GM23248 (cell line): Measurements from ENCODE around the gene HFM1. TPM values are rescaled to one million over a fixed set of nuclear protein-coding genes. Genes with fewer than 3 reads are reported as not detected.

Experiments used
- DNase-seq: peaks from one replicate; pipeline ENCODE4 v3.0.0-alpha.2; 2015
- H2AFZ ChIP-seq: fragments of 200-600 bp; sonication (generic); 2 replicates; pipeline ENCODE4 v1.6.1; 2016; ENCODE audit warnings: antibody characterized with exemption
- H3F3A ChIP-seq: fragments of 200-600 bp; sonication (generic); 2 replicates; pipeline ENCODE4 v1.6.1; 2016; ENCODE audit warnings: mild to moderate bottlenecking, antibody characterized with exemption, mixed run types; ENCODE audit not compliant: insufficient read depth
- H3K27ac ChIP-seq: fragments of 200-600 bp; sonication (generic); 2 replicates; pipeline ENCODE4 v1.5.1; 2016; ENCODE audit warnings: mild to moderate bottlenecking
- H3K27me3 ChIP-seq: fragments of 200-600 bp; sonication (generic); replicated peaks from 2 replicates; pipeline ENCODE4 v1.6.1; 2016; ENCODE audit warnings: mild to moderate bottlenecking; ENCODE audit not compliant: insufficient read depth
- H3K36me3 ChIP-seq: fragments of 200-600 bp; sonication (generic); 2 replicates; pipeline ENCODE4 v1.6.1; 2016; ENCODE audit warnings: low read depth, mild to moderate bottlenecking
- H3K4me1 ChIP-seq: fragments of 200-600 bp; sonication (generic); 2 replicates; pipeline ENCODE4 v1.6.1; 2016; ENCODE audit warnings: mild to moderate bottlenecking; ENCODE audit not compliant: insufficient read depth
- H3K4me2 ChIP-seq: fragments of 200-600 bp; sonication (generic); one replicate; pipeline ENCODE4 v1.6.1; 2016; ENCODE audit warnings: mild to moderate bottlenecking; ENCODE audit not compliant: unreplicated experiment
- H3K4me3 ChIP-seq: fragments of 200-600 bp; sonication (generic); 2 replicates; pipeline ENCODE4 v1.5.1; 2016; ENCODE audit warnings: mild to moderate bottlenecking
- H3K79me2 ChIP-seq: fragments of 200-600 bp; sonication (generic); 2 replicates; pipeline ENCODE4 v1.6.1; 2016; ENCODE audit warnings: mild to moderate bottlenecking; ENCODE audit not compliant: insufficient read depth
- H3K9ac ChIP-seq: fragments of 200-600 bp; sonication (generic); 2 replicates; pipeline ENCODE4 v1.6.1; 2016; ENCODE audit warnings: mild to moderate bottlenecking
- H3K9me2 ChIP-seq: fragments of 200-600 bp; sonication (generic); 2 replicates; pipeline ENCODE4 v1.6.1; 2016; ENCODE audit warnings: mixed run types, mild to moderate bottlenecking, moderate library complexity; ENCODE audit not compliant: insufficient read depth
- H3K9me3 ChIP-seq: fragments of 200-600 bp; sonication (generic); one replicate; pipeline ENCODE4 v1.6.1; 2017; ENCODE audit warnings: low read depth
- H4K20me1 ChIP-seq: fragments of 200-600 bp; sonication (generic); 2 replicates; pipeline ENCODE4 v1.6.0; 2016; ENCODE audit not compliant: insufficient read depth
- EZH2 ChIP-seq: fragments of 200-600 bp; sonication (generic); IDR thresholded peaks from 2 replicates; pipeline ENCODE4 v1.6.1; 2018; ENCODE audit warnings: antibody characterized with exemption, mild to moderate bottlenecking; ENCODE audit not compliant: insufficient read depth, poor library complexity, severe bottlenecking
- EZH2phosphoT487 ChIP-seq: fragments of 200-600 bp; sonication (generic); IDR thresholded peaks from 2 replicates; pipeline ENCODE4 v1.6.1; 2018; ENCODE audit warnings: antibody characterized with exemption, moderate library complexity, mild to moderate bottlenecking, low read depth; ENCODE audit not compliant: insufficient read depth
- WGBS, 2 experiments: methylation state at CpG; one replicate each; pipeline ENCODE4 v1.1.6; 2015 to 2017; ENCODE audit warnings: low lambda C conversion rate in 2 of 2, low coverage in 1 of 2; ENCODE audit errors: missing lambda C conversion rate in 2 of 2; 5-methylcytosine and 5-hydroxymethylcytosine counted together
- in situ Hi-C: fragments of 300-500 bp; cut with MboI; formaldehyde crosslinking; loops from 2 replicates; pipeline ENCODE4 v1.15.0; 2020
- polyA plus RNA-seq: library from polyadenylated mRNA; unstranded; fragments of >200 nt; fragmentation: Nextera tagmentation; extraction: Ambion mirVana; gene quantifications from 2 replicates; pipeline ENCODE4 v1.2.1, GENCODE V29; 2016
- total RNA-seq: library from RNA; depleted of rRNA; stranded (reverse); fragments of >200 nt; shearing (Covaris generic); gene quantifications from 2 replicates; pipeline ENCODE4 v1.2.3, GENCODE V29; 2014

The HFM1 gene
- total and polyA plus RNA-seq, 2 experiments from 2014 or later, result under 0.01 TPM; not detected in 1

DNA sequence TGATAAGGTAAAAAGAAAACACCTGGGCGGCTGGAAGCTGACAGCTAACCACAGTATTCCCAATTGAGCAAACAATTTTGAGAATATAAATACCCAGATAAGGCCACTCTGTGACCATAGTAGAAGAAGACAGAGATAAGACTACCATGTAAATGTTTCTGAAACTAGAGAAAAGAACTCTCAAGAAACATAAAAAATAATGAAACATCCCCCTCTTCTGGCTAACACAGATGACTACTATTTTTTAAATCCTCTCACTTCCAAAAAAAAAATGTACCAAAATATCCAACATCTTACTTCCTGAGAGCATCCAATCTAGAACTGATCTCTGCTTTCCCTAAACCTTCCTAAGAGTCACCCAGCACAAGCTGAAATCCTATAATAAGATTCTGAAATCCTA is 125.9 kb downstream of the HFM1 start:
- H3K27ac ChIP-seq, result no peak overlapping the region
- TF ChIP-seq EZH2 (no peak), EZH2phosphoT487 (no peak)
- no peaks in the 10 kb centered on the region for H3K4me1 ChIP-seq
- WGBS, 2 experiments, result 79 to 87% methylated on average over 1 of the region's 1 CpG
- in situ Hi-C loops, result loop anchor here (25.0 kb wide), 1 partner anchor 659 kb away; the partner anchor contains the start of gene BRDT
- H2AFZ ChIP-seq, result no peak overlapping the region
- H3F3A ChIP-seq, result no peaks in the 10 kb centered on the region
- H3K27me3 ChIP-seq, result no peaks in the 10 kb centered on the region
- no peaks in the 10 kb centered on the region for H3K9me3 ChIP-seq
- no peaks in the 10 kb centered on the region for H3K79me2 ChIP-seq
- no peaks in the 10 kb centered on the region for H3K36me3 ChIP-seq
- H3K9me2 ChIP-seq, result no peaks in the 10 kb centered on the region
- DNase-seq, result peak; percentile 34
- no peak overlapping the region for H3K4me3 ChIP-seq
- no peaks in the 10 kb centered on the region for H4K20me1 ChIP-seq
- H3K9ac ChIP-seq, result no peak overlapping the region
- H3K4me2 ChIP-seq, result no peak overlapping the region

- no peak overlapping the region for H3K27ac ChIP-seq
- in situ Hi-C loops, result no loop called here
- peak; percentile 10 for DNase-seq
- H3K9me2 ChIP-seq, result no peaks in the 10 kb centered on the region
- H3K9ac ChIP-seq, result no peak overlapping the region
- no peak overlapping the region for H2AFZ ChIP-seq
- TF ChIP-seq EZH2phosphoT487 (no peak), EZH2 (no peak)
- H3K27me3 ChIP-seq, result 0 out of 2 replicates have a peak, but pooled peaks cover 8% of the 10 kb centered on the region
- H4K20me1 ChIP-seq, result no peaks in the 10 kb centered on the region
- WGBS, 2 experiments, result 47 to 79% methylated on average over 1 of the region's 1 CpG
- H3K36me3 ChIP-seq, result no peaks in the 10 kb centered on the region
- H3K9me3 ChIP-seq, result no peaks in the 10 kb centered on the region
- H3F3A ChIP-seq, result no peaks in the 10 kb centered on the region
- H3K4me2 ChIP-seq, result no peak overlapping the region
- H3K4me3 ChIP-seq, result no peak overlapping the region
- no peaks in the 10 kb centered on the region for H3K4me1 ChIP-seq
- H3K79me2 ChIP-seq, result no peaks in the 10 kb centered on the region
Observed at GRCh38 chr1:91273875-91274274, 130.8 kb downstream of the HFM1 start.

- no peaks in the 10 kb centered on the region for H4K20me1 ChIP-seq
- no peaks in the 10 kb centered on the region for H3K27me3 ChIP-seq
- no peak for DNase-seq
- H3K9me3 ChIP-seq, result no peaks in the 10 kb centered on the region
- no peak overlapping the region for H2AFZ ChIP-seq
- no peak overlapping the region for H3K9ac ChIP-seq
- H3F3A ChIP-seq, result no peaks in the 10 kb centered on the region
- H3K4me1 ChIP-seq, result no peaks in the 10 kb centered on the region
- H3K79me2 ChIP-seq, result no peaks in the 10 kb centered on the region
- in situ Hi-C loops, result no loop called here
- H3K27ac ChIP-seq, result no peak overlapping the region
- no peaks in the 10 kb centered on the region for H3K36me3 ChIP-seq
- no peak overlapping the region for H3K4me3 ChIP-seq
- H3K9me2 ChIP-seq, result no peaks in the 10 kb centered on the region
- no peak for TF ChIP-seq EZH2
- no peak for TF ChIP-seq EZH2phosphoT487
- WGBS, 2 experiments, result 39 to 53% methylated on average over 2 of the region's 2 CpGs
- H3K4me2 ChIP-seq, result no peak overlapping the region
Observed at GRCh38 chr1:91261655-91262054, 143.0 kb downstream of the HFM1 start.

GRCh38 chr1:91245435-91245834 is 159.2 kb downstream of the HFM1 start:
- no peak for TF ChIP-seq EZH2
- Histone ChIP-seq H3K4me2 (no peak overlapping the region), H3K4me3 (no peak overlapping the region), H3K27ac (no peak overlapping the region), H3K4me1 (no peaks in the 10 kb centered on the region), H3K9me2 (no peaks in the 10 kb centered on the region), H4K20me1 (no peaks in the 10 kb centered on the region), H3K36me3 (no peaks in the 10 kb centered on the region), H3K9ac (no peak overlapping the region), H3K9me3 (no peaks in the 10 kb centered on the region), H2AFZ (no peak overlapping the region), H3K27me3 (no peaks in the 10 kb centered on the region; the same call in 1 of the 2 replicates), H3K79me2 (no peaks in the 10 kb centered on the region), H3F3A (no peaks in the 10 kb centered on the region)
- in situ Hi-C loops, result no loop called here
- DNase-seq, result no peak
- 20 to 22% methylated on average over 3 of the region's 3 CpGs for WGBS, 2 experiments

DNA sequence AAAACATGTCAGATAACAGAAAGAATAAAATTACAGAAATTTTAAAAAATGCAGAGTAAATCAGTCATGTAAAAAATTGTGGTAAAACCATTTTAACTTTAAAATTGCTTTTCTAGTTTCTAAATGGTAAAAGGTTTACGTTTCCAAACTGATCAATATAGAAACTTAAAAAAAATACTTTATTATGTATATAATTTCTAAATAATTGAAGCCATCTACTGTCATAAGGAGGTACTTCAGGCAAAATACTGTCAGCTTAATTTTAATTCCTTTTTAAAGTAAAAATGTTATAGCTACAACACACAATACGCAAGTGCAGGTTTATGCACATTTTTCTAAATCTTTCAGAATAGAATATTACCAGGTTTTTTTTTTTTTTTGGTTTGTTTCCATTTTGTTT is 159.9 kb downstream of the HFM1 start:
- Histone ChIP-seq H2AFZ (no peak overlapping the region), H3K4me3 (no peak overlapping the region), H3K36me3 (no peaks in the 10 kb centered on the region), H3K4me2 (no peak overlapping the region), H3F3A (no peaks in the 10 kb centered on the region), H3K9me3 (no peaks in the 10 kb centered on the region), H3K27me3 (no peaks in the 10 kb centered on the region; the same call in 1 of the 2 replicates), H4K20me1 (no peaks in the 10 kb centered on the region), H3K9me2 (no peaks in the 10 kb centered on the region), H3K9ac (no peak overlapping the region), H3K27ac (no peak overlapping the region), H3K4me1 (no peaks in the 10 kb centered on the region), H3K79me2 (no peaks in the 10 kb centered on the region)
- in situ Hi-C loops, result no loop called here
- no peak for DNase-seq
- TF ChIP-seq EZH2, result no peak
- TF ChIP-seq EZH2phosphoT487, result no peak
- 41 to 45% methylated on average over 2 of the region's 2 CpGs for WGBS, 2 experiments
